HepG2 (cell line): ENCODE measurements around the gene PARN. TPM values are rescaled to one million over a fixed set of nuclear protein-coding genes. Genes with fewer than 3 reads are reported as not detected.

ENCODE experiments used
- CBFB ChIP-seq: sonication (generic); formaldehyde crosslinking; IDR thresholded peaks from 2 replicates; pipeline ENCODE4 v1.4.0; 2020; ENCODE audit warnings: missing genetic modification reagents
- EEA1 ChIP-seq: sonication (generic); formaldehyde crosslinking; IDR thresholded peaks from 2 replicates; pipeline ENCODE4 v1.5.1; 2020; ENCODE audit warnings: mild to moderate bottlenecking, missing genetic modification reagents, borderline replicate concordance
- FOXP4 ChIP-seq: sonication (generic); formaldehyde crosslinking; IDR thresholded peaks from 2 replicates; pipeline ENCODE4 v1.4.0; 2020; ENCODE audit warnings: missing genetic modification reagents
- JUNB ChIP-seq: sonication (generic); formaldehyde crosslinking; IDR thresholded peaks from 2 replicates; pipeline ENCODE4 v1.8.0; 2022; ENCODE audit warnings: missing genetic modification reagents, mild to moderate bottlenecking, borderline replicate concordance
- KLF16 ChIP-seq, 2 experiments: sonication (generic) in 1 of 2; formaldehyde crosslinking in 1 of 2; IDR thresholded peaks; 2 replicates each; pipeline versions ENCODE4 v1.6.1 to v1.8.0; 2016 to 2023; ENCODE audit warnings: missing genetic modification reagents in 2 of 2, missing compliant biosample characterization in 1 of 2
- MEIS2 ChIP-seq: sonication (generic); formaldehyde crosslinking; IDR thresholded peaks from 2 replicates; pipeline ENCODE4 v1.9.0; 2021; ENCODE audit warnings: mild to moderate bottlenecking, missing genetic modification reagents
- MYNN ChIP-seq: sonication (generic); formaldehyde crosslinking; IDR thresholded peaks from 2 replicates; pipeline ENCODE4 v1.4.0; 2020; ENCODE audit warnings: mild to moderate bottlenecking, low read depth, missing genetic modification reagents
- PAXIP1 ChIP-seq: sonication (generic); formaldehyde crosslinking; conservative IDR thresholded peaks from 2 replicates; pipeline ENCODE4 v1.4.0; 2020; ENCODE audit warnings: mild to moderate bottlenecking, missing genetic modification reagents, moderate library complexity
- POGZ ChIP-seq: sonication (generic); formaldehyde crosslinking; IDR thresholded peaks from 2 replicates; pipeline ENCODE4 v1.4.0; 2020; ENCODE audit warnings: mild to moderate bottlenecking, missing genetic modification reagents
- SMAD9 ChIP-seq: sonication (generic); formaldehyde crosslinking; IDR thresholded peaks from 2 replicates; pipeline ENCODE4 v1.5.1; 2020; ENCODE audit warnings: mild to moderate bottlenecking, missing genetic modification reagents
- SMYD3 ChIP-seq: sonication (generic); formaldehyde crosslinking; IDR thresholded peaks from 2 replicates; pipeline ENCODE4 v1.8.1; 2023; ENCODE audit warnings: mild to moderate bottlenecking, missing genetic modification reagents
- SUZ12 ChIP-seq: fragments of 150-350 bp; IDR thresholded peaks from 2 replicates; pipeline ENCODE4 v1.6.1; 2014; ENCODE audit warnings: low read depth, low read length
- ZEB1 ChIP-seq: IDR thresholded peaks from 2 replicates; pipeline ENCODE4 v1.6.1; 2012; ENCODE audit warnings: mild to moderate bottlenecking, low read depth, inconsistent platforms; ENCODE audit not compliant: insufficient replicate concordance
- ZNF513 ChIP-seq: sonication (generic); formaldehyde crosslinking; conservative IDR thresholded peaks from 2 replicates; pipeline ENCODE4 v1.5.0; 2020; ENCODE audit warnings: missing genetic modification reagents
- polyA plus RNA-seq, 8 experiments: library from polyadenylated mRNA; depleted of rRNA in 3 of 8; stranded (reverse) in 7 of 8; unstranded in 1 of 8; fragments of >200 nt; fragmentation: Illumina TruSeq in 4 of 8; extraction: Trizol in 4 of 8; gene quantifications; 2 replicates each; pipeline versions ENCODE4 v1.2.1 to v1.2.3, GENCODE V29; 2011 to 2016; ENCODE audit warnings: low read depth in 4 of 8, missing spikeins in 1 of 8, mixed read lengths in 1 of 8; ENCODE audit not compliant: insufficient read depth in 1 of 8
- total RNA-seq, 5 experiments: library from RNA; depleted of rRNA; stranded (reverse); fragments of >200 nt; fragmentation: Illumina TruSeq; extraction: Trizol; gene quantifications; 2 replicates each; pipeline ENCODE4 v1.2.3, GENCODE V29; 2016; ENCODE audit warnings: low read depth in 1 of 5
- TF ChIP-seq, protein P1 (sequence below): IDR thresholded peaks from 2 replicates; pipeline ENCODE4 v1.6.1; 2012; ENCODE audit warnings: low read length, improper control_type of control experiment

PARN gene
- total and polyA plus RNA-seq, 2 of the 13 experiments (the other 11 are each of a cell fraction or from before 2014, with no cell fraction given): 13.3 to 47.6 TPM

- TF ChIP-seq FOXP4 (0 out of 2 replicates have a peak, but pooled peaks have one; percentile 11), MEIS2 (CRISPR knock-in tag) (no peak), KLF16 (CRISPR knock-in tag; IDR thresholded peaks at IDR 0.05) (no peak), ZNF513 (CRISPR knock-in tag) (no peak), SUZ12 (no peak), MYNN (CRISPR knock-in tag) (no peak), PAXIP1 (0 out of 2 replicates have a peak, but pooled peaks have one; percentile 1), ZEB1 (no peak), CBFB (CRISPR knock-in tag) (no peak), SMAD9 (CRISPR knock-in tag) (no peak), JUNB (no peak), EEA1 (CRISPR knock-in tag) (no peak), SMYD3 (CRISPR knock-in tag) (no peak), POGZ (CRISPR knock-in tag) (no peak)
- TF ChIP-seq, protein P1, sequence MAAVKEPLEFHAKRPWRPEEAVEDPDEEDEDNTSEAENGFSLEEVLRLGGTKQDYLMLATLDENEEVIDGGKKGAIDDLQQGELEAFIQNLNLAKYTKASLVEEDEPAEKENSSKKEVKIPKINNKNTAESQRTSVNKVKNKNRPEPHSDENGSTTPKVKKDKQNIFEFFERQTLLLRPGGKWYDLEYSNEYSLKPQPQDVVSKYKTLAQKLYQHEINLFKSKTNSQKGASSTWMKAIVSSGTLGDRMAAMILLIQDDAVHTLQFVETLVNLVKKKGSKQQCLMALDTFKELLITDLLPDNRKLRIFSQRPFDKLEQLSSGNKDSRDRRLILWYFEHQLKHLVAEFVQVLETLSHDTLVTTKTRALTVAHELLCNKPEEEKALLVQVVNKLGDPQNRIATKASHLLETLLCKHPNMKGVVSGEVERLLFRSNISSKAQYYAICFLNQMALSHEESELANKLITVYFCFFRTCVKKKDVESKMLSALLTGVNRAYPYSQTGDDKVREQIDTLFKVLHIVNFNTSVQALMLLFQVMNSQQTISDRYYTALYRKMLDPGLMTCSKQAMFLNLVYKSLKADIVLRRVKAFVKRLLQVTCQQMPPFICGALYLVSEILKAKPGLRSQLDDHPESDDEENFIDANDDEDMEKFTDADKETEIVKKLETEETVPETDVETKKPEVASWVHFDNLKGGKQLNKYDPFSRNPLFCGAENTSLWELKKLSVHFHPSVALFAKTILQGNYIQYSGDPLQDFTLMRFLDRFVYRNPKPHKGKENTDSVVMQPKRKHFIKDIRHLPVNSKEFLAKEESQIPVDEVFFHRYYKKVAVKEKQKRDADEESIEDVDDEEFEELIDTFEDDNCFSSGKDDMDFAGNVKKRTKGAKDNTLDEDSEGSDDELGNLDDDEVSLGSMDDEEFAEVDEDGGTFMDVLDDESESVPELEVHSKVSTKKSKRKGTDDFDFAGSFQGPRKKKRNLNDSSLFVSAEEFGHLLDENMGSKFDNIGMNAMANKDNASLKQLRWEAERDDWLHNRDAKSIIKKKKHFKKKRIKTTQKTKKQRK: no peak
Measured at GRCh38 chr16:14496047-14496770, 133.9 kb downstream of the PARN start (continued).
